GM21786 (cell line): ENCODE results near the gene FBLN2.
"Not testable (repeated sequence)": the region's sequence is repeated elsewhere in the genome, so short reads cannot be mapped to it uniquely, and the experiment has no call there.

Experiments used
- ATAC-seq: cut with Tn5 transposase; IDR thresholded peaks from one replicate; pipeline ENCODE4 v1.9.1; 2021; ENCODE audit not compliant: unreplicated experiment

FBLN2 gene

DNA sequence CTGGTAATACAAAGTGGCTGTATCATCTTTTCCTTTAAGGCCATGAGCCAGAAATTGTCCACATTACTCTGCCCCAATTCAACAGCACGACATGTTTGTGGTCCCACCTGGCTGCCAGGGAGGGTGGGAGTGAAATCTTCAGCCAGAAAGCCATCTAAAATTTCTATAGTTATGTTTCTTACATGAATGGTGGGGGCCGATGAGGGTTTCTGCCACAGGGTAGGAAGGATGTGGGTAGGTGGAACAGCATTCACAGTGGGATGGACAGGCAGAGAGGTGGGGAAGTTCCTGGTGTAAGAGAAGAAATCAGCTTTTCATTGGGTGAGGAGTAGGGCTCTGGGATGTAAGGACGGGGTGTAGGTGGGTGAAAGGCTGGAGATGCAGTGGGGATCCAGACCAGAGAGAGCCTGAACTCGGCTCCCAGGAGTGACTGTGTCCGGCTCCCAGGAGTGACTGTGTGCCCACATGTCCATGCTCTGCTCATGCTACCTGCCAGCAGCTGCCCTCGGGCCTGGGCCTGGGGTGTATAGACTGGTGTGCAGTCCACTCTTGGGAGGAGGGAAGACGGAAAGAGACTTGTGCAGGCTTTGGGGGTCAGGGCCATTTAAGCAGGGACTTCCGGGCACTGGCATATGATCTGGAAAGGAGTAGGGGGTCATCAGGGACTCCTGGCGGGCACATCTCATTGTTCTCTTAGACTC lies 3.8 kb upstream of the FBLN2 start:
- ATAC-seq: no peak

DNA sequence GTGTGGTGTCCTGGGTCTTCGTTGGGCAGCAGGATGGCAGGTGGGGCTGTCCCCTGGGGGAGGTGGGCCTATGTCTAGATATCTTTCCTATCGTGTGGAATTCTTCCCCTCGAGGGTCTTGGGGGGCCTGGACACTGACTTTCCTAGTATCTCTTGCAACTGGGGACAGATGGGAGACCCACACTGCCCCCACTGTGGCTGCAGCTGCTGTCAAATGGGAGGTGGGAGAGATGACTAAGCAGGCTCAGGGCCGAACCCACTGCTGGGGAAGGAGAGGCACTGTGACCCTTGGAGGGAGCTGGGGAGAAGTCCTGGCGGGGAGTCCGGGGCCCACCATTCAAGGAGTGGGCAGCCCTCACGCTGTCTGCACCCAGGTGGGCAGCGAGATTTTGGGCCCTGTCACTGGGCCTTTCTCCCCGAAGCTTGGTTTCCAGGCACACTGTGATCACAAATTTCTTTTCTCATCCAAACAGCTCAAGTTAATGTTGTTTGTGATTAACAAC lies 2.9 kb upstream of the FBLN2 start:
- no peak for ATAC-seq

DNA sequence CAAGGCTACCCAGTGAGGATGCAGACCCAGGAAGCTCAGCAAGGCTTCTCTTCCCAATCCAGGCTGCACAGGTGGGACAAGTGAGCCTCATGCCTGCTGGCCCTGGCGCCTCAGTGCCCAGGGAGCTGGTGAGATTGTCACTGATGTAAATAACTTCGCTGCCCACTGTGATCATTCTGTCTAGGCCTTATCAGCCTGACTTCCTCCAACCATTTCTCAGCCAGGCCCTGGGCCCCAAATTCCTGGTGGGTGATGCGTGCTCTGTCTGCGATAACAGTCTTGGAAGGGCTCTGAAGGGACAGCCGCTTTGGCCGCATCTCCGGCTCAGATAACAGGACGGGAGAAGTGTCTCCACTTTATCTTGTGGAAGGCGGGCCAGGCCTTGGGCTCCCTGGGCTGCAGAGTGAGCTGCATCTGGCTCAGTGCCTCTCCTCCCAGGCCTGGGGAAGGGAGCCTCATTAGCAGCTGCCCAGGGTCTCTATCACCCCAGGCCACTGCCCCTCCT lies 2.2 kb upstream of the FBLN2 start:
- no peak for ATAC-seq

DNA sequence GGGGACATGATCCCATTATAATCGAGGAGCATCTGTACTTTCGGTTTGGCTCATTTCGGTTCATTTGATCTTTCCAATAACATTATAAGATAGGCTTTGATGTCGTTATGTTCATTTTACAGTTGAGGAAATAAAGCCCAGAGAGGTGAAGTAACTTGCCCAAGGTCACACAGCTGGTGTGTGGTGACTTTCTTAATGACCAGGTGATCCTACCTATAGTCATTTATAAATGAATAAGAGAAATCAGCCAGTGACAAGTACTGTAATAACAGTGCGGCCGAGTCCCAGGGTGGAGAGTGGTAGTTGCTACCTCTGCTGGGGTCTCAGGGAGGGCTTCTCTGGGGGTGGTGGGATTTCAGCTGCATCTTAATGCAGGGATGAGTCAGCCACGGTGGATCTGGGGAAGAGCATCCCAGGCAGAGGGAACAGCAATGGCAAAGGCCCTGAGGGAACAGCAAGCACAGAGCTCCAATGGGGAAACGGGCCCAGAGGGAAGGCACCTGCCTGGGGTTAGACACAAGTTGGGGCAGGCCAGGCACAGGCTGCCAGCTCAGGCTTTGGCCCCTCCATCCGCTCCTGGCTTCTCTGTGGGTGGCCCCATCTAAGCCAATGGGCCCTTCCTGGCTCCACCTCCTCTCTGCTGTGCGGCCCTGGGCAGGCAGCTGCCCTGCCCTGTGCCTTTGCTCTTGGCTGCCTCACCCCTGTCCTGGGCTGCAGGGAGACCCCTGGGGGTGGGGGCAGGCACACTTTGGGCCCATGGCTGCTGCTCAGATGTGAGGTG lies 1.1 kb upstream of the FBLN2 start:
- ATAC-seq: no peak

DNA sequence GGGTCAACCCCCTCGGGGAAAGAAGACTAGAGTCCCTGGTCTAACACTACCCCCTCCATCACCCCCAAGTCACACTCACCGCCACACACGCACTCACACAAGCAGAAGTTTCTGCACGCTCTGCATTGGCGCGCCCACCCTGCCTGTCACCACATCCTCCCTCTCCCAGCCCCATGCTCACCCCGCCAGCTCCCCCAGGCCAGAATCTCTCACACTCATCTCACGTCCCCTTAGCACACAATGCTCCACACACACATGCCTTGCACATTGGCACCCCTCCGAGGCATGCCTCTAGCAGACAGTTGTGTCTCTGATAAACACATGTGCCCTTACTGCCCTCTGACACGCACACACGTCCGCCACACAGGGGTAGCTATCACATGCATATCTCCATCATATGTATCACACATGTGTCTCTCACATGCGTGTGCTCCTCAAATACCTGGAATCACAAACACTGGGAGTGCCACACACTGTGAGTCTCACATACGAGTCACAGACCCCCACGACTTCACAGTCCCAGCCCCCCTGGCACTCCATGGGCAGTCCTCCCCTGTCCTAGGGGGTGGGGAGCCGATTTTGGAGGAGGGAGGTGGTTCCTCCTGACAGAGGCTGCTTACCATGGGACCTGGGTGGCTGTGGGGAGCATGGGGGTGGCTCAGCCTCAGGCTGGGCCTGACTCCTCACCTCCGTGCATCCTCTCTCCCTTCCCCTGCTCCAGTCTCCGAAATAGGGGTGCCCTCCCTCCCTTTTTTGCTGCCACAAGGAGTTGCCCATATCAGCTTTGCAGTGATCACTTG lies 898 bp downstream of the FBLN2 start:
- ATAC-seq: no peak

DNA sequence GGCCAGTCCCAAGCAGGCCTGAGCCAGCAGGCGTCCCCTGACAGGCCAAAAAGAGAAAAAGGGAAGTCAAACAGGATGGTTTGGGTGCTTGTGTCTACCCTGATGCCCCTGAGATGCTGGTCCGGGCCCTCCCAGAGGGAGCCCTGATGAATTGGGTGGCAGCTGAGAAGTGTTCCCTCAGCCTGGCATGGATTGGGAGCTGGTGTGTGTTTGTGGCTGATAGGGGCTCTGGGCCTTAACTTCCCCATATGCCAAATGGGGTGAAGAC lies 1.4 kb downstream of the FBLN2 start:
- no peak for ATAC-seq

DNA sequence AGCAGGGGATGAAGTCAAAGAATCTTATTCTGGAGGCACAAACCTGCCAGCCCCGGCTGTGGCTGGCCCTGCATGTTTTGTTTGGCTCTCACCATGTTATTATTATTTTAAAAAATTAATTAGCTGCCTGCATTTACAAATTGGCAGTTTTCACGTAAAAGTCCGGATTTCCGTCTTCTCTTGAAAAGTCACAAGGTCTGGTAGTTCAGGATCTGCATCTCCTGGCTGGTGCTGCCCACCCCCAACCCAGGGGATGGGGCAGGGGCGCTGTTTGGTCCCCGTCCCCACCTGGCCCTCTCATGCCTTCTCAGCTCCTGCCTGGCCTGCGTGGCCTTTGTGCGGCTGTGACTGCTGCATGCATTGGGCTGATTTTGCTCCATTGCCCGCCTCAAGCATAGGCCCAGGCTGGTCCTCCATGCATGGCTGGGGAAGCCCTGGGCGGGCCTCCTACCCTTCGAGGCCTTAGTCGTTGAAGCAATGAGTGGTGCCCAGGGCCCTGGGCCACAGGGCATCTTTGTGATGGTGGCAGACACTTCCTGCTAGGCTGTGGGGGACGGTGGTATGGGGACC lies 2.0 kb downstream of the FBLN2 start:
- ATAC-seq: no peak

DNA sequence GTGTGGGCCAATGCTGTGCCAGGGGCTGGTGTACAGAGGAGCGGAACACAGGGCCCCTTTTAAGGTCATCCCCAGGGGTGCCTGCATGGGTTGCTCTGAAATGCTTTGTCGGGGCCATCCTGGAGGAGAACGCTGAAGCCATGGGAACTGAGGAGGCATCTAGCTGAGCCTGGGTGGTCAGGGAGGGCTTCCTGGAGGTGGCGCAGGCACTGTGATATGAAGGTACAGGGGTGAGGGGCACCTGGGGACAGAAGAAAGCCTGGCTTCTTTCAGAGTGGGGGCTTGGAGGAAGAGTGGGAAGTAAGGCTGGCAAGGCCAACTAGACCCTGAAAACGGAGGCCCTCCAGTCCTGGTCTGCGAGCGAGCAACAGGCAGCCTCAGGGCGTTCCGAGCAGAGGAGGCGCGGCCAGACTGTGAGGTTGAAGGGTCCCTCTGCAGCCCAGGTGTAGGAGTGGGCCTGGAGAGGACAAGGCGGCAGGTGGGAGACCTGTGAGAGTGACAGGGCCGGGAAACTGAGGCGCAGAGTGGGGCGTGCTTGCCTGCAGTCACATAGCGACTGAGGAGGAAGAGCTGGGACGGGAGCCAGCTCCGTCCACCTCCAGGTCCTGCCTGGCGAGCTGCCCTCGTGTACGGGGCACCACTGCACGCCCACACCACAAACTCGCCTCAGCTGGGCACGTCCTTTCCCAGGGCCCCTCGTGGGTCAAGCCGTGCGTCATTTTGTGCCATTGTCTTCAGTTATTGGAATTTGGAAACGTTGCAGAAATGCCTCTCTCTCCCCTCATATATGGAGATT lies 4.1 kb downstream of the FBLN2 start:
- ATAC-seq: no peak

DNA sequence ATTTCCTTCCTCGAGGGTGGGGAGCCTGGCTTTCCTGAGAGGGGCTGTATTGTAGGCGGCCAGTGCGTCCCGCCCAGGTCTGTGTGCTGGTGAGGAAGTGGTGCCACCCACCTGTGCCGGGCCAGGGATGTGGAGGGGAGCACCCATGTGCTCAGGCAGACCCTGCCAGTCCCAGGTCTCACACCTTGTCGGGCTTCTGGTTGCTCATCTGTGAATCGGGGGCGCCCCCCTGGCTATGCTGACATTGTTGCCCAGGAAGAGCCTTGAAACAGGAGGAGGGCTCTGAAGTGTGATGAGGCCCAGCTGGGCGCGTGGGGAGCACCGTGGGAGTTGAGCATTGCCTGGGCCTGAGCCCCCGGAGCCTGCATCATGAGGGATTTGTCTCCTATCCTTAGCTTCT lies 4.8 kb downstream of the FBLN2 start:
- ATAC-seq: no peak

DNA sequence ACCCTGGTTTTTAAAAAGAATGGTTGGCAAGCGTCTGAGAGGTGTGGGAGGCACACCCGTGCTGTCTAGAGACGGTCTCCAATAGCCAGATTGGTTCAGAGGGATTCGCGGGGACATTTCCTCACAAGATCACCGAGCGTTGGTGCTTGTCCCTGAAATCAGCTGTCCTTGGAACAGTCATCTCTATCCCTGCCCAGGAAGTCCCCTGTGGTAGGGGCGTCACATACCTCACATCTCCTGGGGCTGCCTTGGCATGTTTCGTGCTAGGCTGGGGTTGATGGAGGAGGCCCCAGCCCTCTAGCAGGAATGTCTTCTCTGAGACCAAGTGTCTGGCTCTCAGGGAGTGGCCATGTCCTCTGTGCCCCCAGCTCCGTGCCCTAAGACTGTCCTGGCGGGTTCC lies 6.8 kb downstream of the FBLN2 start:
- ATAC-seq: no peak

DNA sequence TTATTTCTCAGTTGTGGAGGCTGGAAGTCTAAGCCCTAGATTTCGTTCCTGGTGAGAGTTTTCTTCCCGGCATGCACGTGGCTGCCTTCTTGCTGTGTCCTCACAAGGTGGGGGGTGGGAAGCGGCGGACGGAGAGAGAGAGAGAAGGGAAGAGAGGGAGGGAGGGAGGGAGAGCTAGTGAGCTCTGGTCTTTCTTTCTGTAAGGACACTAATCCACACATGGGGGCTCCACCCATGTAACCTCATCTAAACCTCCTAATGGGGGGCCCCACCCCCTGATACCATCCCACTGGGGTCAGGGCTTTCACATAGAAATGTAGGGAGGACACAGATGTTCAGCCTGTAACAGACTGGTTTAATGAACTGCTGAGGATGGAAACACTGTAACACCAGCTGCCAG lies 7.3 kb downstream of the FBLN2 start:
- ATAC-seq: no peak

DNA sequence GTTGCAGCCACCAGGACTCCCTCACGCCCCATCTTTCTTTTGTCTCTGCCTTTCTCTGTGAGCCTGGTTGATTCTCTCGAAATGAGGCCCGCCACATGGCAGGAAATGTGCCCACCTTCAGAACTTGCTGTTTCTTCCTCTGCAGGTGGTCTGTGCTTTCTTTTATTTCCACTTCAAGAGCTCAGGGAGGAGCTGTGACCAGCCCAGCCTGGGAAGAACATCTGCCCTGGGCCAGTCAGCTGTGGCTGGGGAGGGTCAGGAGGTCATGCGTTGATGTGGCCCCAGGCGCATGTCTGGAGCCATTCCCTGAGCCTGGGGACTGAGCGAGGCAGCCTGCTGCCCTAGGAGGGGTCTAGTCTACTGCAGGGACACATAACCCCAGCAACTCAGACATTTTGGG lies 8.0 kb downstream of the FBLN2 start:
- no peak for ATAC-seq

DNA sequence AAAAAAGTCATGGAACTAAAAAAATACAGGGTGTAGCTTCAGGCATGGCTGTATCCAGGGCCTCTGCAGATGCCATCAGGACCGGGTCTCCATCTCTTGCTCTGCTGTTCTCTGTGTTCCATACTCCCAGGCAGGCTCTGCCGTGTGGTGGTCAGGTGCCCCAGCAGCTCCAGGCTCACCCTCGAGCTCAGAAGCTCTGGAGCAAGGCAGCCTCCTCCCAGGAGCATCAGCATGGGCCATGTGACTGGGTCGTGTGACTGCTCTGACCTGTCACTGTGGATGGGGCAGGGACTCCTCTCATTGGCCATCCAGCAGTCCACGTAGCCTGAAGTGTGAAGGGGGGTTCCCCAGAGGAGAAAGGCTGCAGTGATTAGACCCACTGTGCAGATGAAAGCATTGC lies 8.5 kb downstream of the FBLN2 start:
- ATAC-seq: no peak

DNA sequence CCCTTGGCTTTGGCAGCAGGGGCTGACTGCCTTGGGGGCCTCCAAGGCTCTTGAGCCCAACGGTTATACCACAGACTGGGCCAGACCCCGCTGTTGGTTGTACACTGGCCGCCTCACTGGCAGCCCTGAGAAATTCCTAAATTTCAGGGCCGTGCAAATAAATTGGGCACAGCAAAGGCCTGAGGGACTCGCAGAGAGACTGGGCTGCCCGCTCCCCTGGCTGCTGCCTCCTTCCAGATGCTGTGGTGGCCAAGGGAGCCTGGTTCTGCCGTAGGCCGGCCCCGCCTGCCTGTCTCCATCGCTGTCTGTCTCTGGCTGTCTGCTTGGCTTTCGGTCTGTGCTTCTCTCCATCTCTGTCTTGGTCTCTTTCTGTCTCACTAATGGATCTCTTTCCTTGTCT lies 9.0 kb downstream of the FBLN2 start:
- no peak for ATAC-seq

DNA sequence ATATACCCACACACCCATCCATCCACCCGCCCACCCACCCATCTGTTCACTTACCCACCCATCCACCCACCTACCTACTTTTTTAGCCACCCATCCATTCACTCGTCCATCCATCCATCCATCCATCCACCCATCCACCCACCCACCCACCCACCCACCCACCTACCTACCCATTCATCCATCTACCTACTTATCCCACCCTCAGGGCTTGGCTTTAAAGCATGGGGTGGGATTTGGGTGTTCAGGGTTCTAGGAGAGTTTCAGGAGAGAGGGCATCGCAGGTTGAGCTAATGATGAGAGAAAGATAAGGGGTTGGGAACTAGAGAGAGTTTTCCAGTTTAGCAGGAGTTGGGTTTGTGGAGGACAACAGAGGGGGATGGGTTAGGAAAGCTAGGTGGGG lies 9.7 kb downstream of the FBLN2 start:
- ATAC-seq: no peak

DNA sequence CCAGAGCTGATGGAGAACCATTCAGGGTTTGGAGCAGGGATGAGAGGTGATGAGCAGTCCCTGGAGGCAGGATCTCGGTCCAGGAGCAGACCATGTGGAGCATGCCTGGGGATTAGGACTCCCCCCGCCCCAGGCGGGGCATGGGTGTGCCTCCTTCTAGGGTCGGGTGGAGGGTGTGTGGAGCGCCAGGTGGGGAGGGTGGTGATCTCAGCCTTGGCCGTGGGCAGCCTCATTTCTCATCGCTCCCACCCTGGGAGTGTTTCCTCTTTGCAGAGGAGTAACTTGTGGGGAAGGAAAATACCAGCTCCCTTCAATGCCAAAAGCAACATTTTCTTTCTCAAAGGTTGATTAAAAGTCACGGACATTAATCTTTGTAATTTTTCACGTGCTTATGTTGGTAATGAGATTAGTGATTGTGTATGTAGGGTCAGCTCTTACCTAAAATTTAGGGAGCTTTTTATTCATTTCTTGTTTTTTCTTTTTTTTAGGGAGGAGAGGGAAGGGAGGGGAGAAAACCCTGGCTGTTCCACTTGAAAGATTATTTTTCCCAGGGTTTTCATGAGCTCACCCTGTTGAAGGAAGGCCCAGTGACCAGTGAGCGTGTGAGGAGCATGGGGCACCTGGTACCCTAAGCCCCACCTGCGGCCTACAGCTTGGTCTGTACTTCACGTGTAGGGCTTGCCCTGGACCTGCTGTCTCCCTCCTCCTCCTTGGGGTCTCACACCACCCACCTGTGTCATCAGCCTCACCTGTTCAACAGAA lies 11.0 kb downstream of the FBLN2 start:
- no peak for ATAC-seq

DNA sequence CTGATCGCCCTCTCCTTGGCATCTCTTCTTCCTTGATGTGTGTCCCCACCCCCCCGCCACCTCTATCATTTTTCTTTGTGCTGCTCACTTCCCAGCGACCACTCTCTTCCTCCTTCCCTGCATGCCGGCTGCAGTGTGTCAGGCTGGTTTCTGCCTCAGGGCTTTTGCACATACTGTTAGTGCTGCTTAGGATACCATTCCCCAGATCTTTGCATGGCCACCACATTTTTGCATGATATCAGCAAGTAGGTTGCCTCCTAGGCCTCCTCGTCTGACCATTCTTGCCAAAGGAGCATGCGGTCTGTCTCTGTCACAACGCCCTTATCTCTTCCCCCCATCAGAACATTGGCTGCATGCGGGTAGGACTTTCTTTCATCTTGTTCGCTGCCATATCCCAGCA lies 12.5 kb downstream of the FBLN2 start:
- ATAC-seq: no peak

DNA sequence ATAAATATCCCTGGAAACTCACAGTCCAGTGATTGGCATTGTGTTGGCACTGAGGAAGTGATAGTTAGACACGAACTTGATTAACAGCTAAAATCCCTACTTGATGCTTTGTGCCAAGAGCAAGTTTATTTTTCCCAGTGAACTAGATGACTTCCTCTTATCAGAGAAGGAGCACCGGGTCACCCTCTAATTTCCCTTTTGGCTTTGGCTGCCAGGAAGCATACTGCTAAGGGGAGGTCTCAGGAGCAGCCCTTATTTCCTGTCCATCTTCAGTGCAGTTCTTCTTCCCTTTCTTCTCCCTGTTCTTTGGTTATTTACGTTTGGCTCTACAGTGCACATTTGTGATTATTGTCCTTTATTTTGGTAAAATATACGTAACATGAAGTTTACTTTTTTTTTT lies 13.0 kb downstream of the FBLN2 start:
- ATAC-seq: no peak

DNA sequence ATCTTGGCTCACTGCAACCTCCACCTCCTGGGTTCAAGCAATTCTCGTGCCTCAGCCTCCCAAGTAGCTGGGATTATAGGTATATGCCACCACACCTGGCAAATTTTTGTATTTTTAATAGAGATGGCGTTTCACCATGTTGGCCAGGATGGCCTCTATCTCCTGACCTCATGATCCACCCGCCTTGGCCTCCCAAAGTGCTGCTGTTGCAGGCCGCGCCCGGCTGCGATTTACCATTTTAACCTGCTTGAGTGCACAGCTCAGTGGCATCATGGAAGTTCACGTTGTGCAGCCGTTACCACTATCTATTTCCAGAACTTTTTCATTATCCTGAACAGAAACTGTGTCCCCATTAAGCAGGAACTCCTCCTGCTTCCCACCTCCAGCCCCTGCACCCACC lies 13.5 kb downstream of the FBLN2 start:
- not testable (repeated sequence) for ATAC-seq

DNA sequence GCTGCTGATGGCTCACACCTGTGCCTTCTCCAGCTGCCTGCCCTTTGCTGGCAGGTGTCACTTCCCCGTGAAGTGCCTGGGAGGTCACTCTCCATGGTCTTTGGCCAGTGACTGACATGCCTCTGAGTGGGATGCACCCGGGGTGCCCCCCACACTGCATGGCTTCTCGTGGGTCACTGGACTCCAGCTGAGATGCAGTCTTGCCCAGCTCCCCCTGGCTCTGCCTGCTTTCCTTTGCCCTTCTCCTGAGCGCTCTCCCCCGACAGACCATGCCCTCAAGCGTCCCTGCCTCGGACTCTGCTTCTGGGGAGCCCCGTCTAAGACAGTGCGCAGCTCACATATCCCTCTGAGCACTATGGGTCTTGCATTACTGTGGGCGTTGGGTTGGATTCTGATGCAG lies 14.4 kb downstream of the FBLN2 start:
- ATAC-seq: no peak
